Endothelial cell of umbilical vein (primary cell): Measurements from ENCODE around the gene ZBTB7C. TPM values are rescaled to one million over a fixed set of nuclear protein-coding genes. Genes with fewer than 3 reads are reported as not detected.

Experiments used
- BruUV-seq: library from RNA; stranded (reverse); fragments of 400-500 nt; replicated peaks from 2 replicates; lab custom pipeline; 2021; lab: Mats Ljungman, UMichigan
- CTCF ChIA-PET: fragments of 300-600, 350-600 bp; sonication (Branson Sonifier 250); formaldehyde crosslinking; loops from one replicate; lab custom pipeline; 2021; ENCODE audit warnings: antibody characterized with exemption, inconsistent platforms; lab: Charles Lee
- POLR2A ChIA-PET: fragments of 300-600, 350-600 bp; sonication (Branson Sonifier 250); formaldehyde crosslinking; loops from one replicate; lab custom pipeline; 2021; ENCODE audit warnings: antibody characterized with exemption, inconsistent platforms; lab: Charles Lee
- DNase-seq: peaks from one replicate; pipeline ENCODE4 v3.0.0-alpha.2; 2011; ENCODE audit warnings: low read depth, low spot score
- FAIRE-seq: peaks from 2 replicates; lab custom pipeline; 2011; peaks lifted over from hg19 to GRCh38; lab: Jason Lieb, UNC
- H2AFZ ChIP-seq: 2 replicates; pipeline ENCODE4 v1.6.0; 2012; ENCODE audit warnings: low read depth, low read length, control low read depth, inconsistent platforms
- H3K27ac ChIP-seq: 2 replicates; pipeline ENCODE4 v1.5.1; 2011; ENCODE audit warnings: low read depth, mild to moderate bottlenecking, control low read depth, low read length, moderate library complexity; ENCODE audit not compliant: insufficient read depth
- H3K27me3 ChIP-seq, 2 experiments: 2 replicates each; pipeline versions ENCODE4 v1.6.0 to v1.6.1; 2011; ENCODE audit warnings: low read length in 2 of 2, mixed read lengths in 1 of 2; ENCODE audit not compliant: control insufficient read depth in 2 of 2, insufficient read depth in 2 of 2
- H3K36me3 ChIP-seq, 2 experiments: 2 replicates in 1 of 2; 3 replicates in 1 of 2; pipeline ENCODE4 v1.5.1; 2011; ENCODE audit warnings: low read length in 2 of 2, mild to moderate bottlenecking in 1 of 2, moderate library complexity in 1 of 2; ENCODE audit not compliant: control insufficient read depth in 2 of 2, insufficient read depth in 2 of 2; ENCODE audit errors: extremely low read depth in 1 of 2
- H3K4me1 ChIP-seq: 3 replicates; pipeline ENCODE4 v1.5.1; 2011; ENCODE audit warnings: mild to moderate bottlenecking, low read length; ENCODE audit not compliant: control insufficient read depth, insufficient read depth; ENCODE audit errors: extremely low read depth
- H3K4me2 ChIP-seq: 2 replicates; pipeline ENCODE4 v1.6.1; 2011; ENCODE audit warnings: low read length, control low read depth, mixed read lengths; ENCODE audit not compliant: insufficient read depth
- H3K4me3 ChIP-seq, 3 experiments: fragments of 200-600 bp in 1 of 3; sonication (generic), shearing (Covaris generic) in 1 of 3; replicated peaks in 1 of 3; 2 replicates each; pipeline ENCODE4 v1.5.1; 2011 to 2016; ENCODE audit warnings: control low read depth in 3 of 3, low read length in 3 of 3, mild to moderate bottlenecking in 2 of 3, inconsistent platforms in 1 of 3, low read depth in 1 of 3, moderate library complexity in 1 of 3; ENCODE audit not compliant: insufficient read depth in 1 of 3
- H3K79me2 ChIP-seq: 2 replicates; pipeline ENCODE4 v1.6.0; 2012; ENCODE audit warnings: low read length, inconsistent platforms; ENCODE audit not compliant: control insufficient read depth, insufficient read depth
- H3K9ac ChIP-seq: replicated peaks from 2 replicates; pipeline ENCODE3; 2011; ENCODE audit warnings: low read length, control low read depth; ENCODE audit not compliant: insufficient read depth; ENCODE audit errors: extremely low read depth
- H3K9me1 ChIP-seq: replicated peaks from 3 replicates; pipeline ENCODE4 v1.6.0; 2011; ENCODE audit warnings: mild to moderate bottlenecking, low read length; ENCODE audit not compliant: control insufficient read depth, insufficient read depth; ENCODE audit errors: extremely low read depth
- H3K9me3 ChIP-seq: replicated peaks from 2 replicates; pipeline ENCODE4 v1.5.1; 2012; ENCODE audit warnings: low read length, inconsistent platforms; ENCODE audit not compliant: control insufficient read depth, insufficient read depth
- H4K20me1 ChIP-seq: replicated peaks from 2 replicates; pipeline ENCODE3; 2011; ENCODE audit warnings: mild to moderate bottlenecking, low read length; ENCODE audit not compliant: control insufficient read depth, insufficient read depth; ENCODE audit errors: extremely low read depth
- EZH2 ChIP-seq: IDR thresholded peaks from 2 replicates; pipeline ENCODE4 v1.6.1; 2012; ENCODE audit warnings: borderline replicate concordance, low read depth, mild to moderate bottlenecking, moderate library complexity, low read length, inconsistent platforms; ENCODE audit not compliant: severe bottlenecking
- FOS ChIP-seq: IDR thresholded peaks from 2 replicates; pipeline ENCODE4 v1.6.1; 2011; ENCODE audit warnings: mild to moderate bottlenecking, low read length, moderate library complexity, borderline replicate concordance; ENCODE audit not compliant: insufficient read depth
- GATA2 ChIP-seq: IDR thresholded peaks from 2 replicates; pipeline ENCODE4 v1.7.0; 2011; ENCODE audit warnings: low read depth, mild to moderate bottlenecking, moderate library complexity, mixed read lengths, low read length; ENCODE audit not compliant: insufficient read length, insufficient read depth
- JUN ChIP-seq: IDR thresholded peaks from 2 replicates; pipeline ENCODE4 v1.6.1; 2011; ENCODE audit warnings: borderline replicate concordance, low read depth; ENCODE audit not compliant: insufficient read length, insufficient read depth
- MYC ChIP-seq: IDR thresholded peaks from one replicate; pipeline ENCODE4 v1.6.1; 2011; ENCODE audit warnings: mild to moderate bottlenecking, low read depth, low read length
- POLR2A ChIP-seq: IDR thresholded peaks from 2 replicates; pipeline ENCODE4 v1.6.1; 2012; ENCODE audit warnings: low read depth, mild to moderate bottlenecking, control low read depth, low read length
- POLR2AphosphoS5 ChIP-seq: IDR thresholded peaks from 2 replicates; pipeline ENCODE4 v1.6.1; 2012; ENCODE audit warnings: low read depth, mild to moderate bottlenecking, control low read depth, low read length, moderate library complexity; ENCODE audit not compliant: insufficient read depth
- dilution Hi-C: fragments of 300-500 bp; cut with MboI; formaldehyde crosslinking; loops from one replicate; pipeline ENCODE4 v1.15.0; 2019; ENCODE audit warnings: low sequenced_read_pairs; ENCODE audit not compliant: extremely low pct_ligation_motif_present
- intact Hi-C: fragments of 100-400 bp; cut with micrococcal nuclease; formaldehyde crosslinking; loops from one replicate; pipeline ENCODE4 v1.10.0; 2022
- polyA plus RNA-seq, 4 experiments: library from polyadenylated mRNA; depleted of rRNA in 3 of 4; stranded (reverse) in 3 of 4; unstranded in 1 of 4; fragments of >200 nt; gene quantifications; 2 replicates each; pipeline versions ENCODE4 v1.2.1 to v1.2.3, GENCODE V29; 2011 to 2012; ENCODE audit warnings: missing spikeins in 1 of 4
- total RNA-seq: library from RNA; stranded (reverse); gene quantifications from 2 replicates; pipeline ENCODE4 v1.2.3, GENCODE V29; 2021
- TF ChIP-seq, protein P1 (sequence below): IDR thresholded peaks from 2 replicates; pipeline ENCODE4 v1.6.1; 2011; ENCODE audit not compliant: insufficient read depth, insufficient read length
- TF ChIP-seq, protein P2 (sequence below), 2 donors: IDR thresholded peaks; 1 replicate in 1 of 2; 2 replicates in 1 of 2; pipeline ENCODE4 v1.5.1; 2011; ENCODE audit warnings: low read length in 2 of 2, mild to moderate bottlenecking in 2 of 2, moderate library complexity in 2 of 2, control low read depth in 1 of 2, inconsistent platforms in 1 of 2, low read depth in 1 of 2; ENCODE audit not compliant: insufficient read depth in 1 of 2; ENCODE audit errors: extremely low read depth in 1 of 2

Gene ZBTB7C
- total and polyA plus RNA-seq, 2 donors (not counting 3 experiments of a cell fraction or from before 2014, with no cell fraction given): not detected

DNA sequence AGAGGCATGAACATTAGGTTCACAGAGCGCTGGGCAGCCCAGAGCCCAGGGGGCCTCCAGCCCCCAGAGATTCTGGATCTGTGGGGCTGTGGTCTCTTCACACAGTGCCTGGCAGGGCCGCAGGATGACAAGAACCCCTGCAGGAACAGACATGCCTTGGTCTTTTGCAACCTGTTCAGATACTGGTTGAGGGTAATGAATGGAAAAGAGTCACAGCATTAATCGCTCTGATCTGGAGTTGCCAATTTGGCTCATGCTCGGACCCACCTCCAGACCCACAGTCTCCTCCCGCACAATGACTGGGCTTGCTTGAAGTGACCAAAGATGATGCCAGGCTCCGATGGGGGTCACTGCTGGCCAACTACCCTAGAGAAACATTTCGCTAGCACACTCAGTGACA lies 249.4 kb downstream of the ZBTB7C start:
- H3K4me2 ChIP-seq: no peak overlapping the region
- no peak for TF ChIP-seq MYC
- no peak for TF ChIP-seq EZH2
- TF ChIP-seq, protein P1, sequence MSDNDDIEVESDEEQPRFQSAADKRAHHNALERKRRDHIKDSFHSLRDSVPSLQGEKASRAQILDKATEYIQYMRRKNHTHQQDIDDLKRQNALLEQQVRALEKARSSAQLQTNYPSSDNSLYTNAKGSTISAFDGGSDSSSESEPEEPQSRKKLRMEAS: no peak
- TF ChIP-seq, protein P2, sequence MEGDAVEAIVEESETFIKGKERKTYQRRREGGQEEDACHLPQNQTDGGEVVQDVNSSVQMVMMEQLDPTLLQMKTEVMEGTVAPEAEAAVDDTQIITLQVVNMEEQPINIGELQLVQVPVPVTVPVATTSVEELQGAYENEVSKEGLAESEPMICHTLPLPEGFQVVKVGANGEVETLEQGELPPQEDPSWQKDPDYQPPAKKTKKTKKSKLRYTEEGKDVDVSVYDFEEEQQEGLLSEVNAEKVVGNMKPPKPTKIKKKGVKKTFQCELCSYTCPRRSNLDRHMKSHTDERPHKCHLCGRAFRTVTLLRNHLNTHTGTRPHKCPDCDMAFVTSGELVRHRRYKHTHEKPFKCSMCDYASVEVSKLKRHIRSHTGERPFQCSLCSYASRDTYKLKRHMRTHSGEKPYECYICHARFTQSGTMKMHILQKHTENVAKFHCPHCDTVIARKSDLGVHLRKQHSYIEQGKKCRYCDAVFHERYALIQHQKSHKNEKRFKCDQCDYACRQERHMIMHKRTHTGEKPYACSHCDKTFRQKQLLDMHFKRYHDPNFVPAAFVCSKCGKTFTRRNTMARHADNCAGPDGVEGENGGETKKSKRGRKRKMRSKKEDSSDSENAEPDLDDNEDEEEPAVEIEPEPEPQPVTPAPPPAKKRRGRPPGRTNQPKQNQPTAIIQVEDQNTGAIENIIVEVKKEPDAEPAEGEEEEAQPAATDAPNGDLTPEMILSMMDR (IDR thresholded peaks at IDR 0.05; ENCODE audit: extremely low read depth in 1 of 2, insufficient read depth in 1 of 2, low read depth in 1 of 2, low read length in 2 of 2): no peak
- TF ChIP-seq FOS: no peak
- TF ChIP-seq JUN: no peak
- no peak for TF ChIP-seq POLR2AphosphoS5
- no peak for TF ChIP-seq GATA2
- no peak for TF ChIP-seq POLR2A
- no peaks in the 10 kb centered on the region for H3K79me2 ChIP-seq
- BruUV-seq: no TSS peak
- dilution Hi-C loops: no loop called here
- no peak overlapping the region for H3K9ac ChIP-seq
- H3K4me1 ChIP-seq: peaks cover 4% of the 10 kb centered on the region
- no peak for DNase-seq
- ChIA-PET CTCF (interaction anchor here (1.0 kb wide), 1 partner anchor 285 kb away, joined by 3 read pairs; no protein-coding TSS in a partner anchor), POLR2A (no interaction called here)
- H3K9me1 ChIP-seq: no peaks in the 10 kb centered on the region
- no peak for FAIRE-seq
- H3K4me3 ChIP-seq: no peak overlapping the region
- intact Hi-C loops: loop anchor here (2.0 to 10.0 kb wide), 3 partner anchors 137 to 287 kb away; no protein-coding TSS in a partner anchor
- H2AFZ ChIP-seq: no peak overlapping the region
- H3K9me3 ChIP-seq: no peaks in the 10 kb centered on the region
- H4K20me1 ChIP-seq: no peaks in the 10 kb centered on the region
- no peak overlapping the region for H3K27ac ChIP-seq
- H3K27me3 ChIP-seq: peaks cover 7% of the 10 kb centered on the region in 2 experiments
- H3K36me3 ChIP-seq: no peaks in the 10 kb centered on the region
